HG03520 (cell line): ENCODE data around the gene GPR34.
"Not testable (repeated sequence)": the region's sequence is repeated elsewhere in the genome, so short reads cannot be mapped to it uniquely, and the experiment has no call there.

Experiments used
- ATAC-seq: cut with Tn5 transposase; IDR thresholded peaks from one replicate; pipeline ENCODE4 v1.9.1; 2021; ENCODE audit warnings: mild to moderate bottlenecking, moderate library complexity; ENCODE audit not compliant: unreplicated experiment

Gene GPR34

DNA sequence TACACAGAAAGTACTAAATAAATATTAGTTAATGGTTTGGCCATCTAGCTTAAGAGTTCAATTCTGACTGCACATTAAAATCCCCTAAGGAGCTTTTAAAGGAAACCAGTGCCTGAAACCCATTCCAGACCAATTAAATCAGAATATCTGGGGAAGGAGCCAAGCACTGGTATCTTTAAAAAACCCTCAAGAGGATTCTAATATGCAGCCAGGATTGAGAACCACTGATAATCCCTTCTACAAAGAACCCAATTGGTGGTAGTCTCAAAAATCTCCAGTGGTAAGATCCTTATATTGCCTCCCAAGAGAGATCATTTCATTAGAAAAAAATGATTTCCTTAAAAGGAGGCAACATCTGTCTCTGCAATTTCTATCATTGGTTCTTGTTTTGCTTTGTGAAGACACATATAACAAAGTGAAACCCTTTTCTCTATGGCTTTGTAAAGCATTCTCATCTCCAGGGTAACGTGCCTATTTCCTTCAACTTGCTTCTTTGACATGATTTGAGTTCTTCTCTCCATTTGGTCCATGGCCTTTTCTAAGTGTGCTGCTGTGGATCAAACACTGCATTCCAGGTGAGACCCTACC, 3.5 kb downstream of the GPR34 start:
- no peak for ATAC-seq

DNA sequence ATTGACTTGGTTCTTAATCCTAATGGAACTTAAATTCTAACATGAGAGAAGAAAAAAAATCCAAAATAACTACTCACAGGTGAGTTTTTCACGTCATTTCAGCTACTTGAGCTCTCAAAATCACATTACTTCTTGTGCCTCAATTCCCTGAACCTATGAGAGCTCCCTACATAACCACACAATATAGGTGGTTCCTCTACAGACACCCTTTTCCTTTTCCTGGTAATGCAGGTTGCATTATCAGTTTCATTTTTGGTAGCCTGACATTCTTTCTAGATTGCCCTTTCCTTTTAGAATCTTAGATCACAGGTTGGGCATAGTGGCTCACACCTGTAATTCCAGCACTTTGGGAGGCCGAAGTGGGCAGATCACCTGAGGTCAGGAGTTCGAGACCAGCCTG, 4.3 kb downstream of the GPR34 start:
- ATAC-seq = no peak

DNA sequence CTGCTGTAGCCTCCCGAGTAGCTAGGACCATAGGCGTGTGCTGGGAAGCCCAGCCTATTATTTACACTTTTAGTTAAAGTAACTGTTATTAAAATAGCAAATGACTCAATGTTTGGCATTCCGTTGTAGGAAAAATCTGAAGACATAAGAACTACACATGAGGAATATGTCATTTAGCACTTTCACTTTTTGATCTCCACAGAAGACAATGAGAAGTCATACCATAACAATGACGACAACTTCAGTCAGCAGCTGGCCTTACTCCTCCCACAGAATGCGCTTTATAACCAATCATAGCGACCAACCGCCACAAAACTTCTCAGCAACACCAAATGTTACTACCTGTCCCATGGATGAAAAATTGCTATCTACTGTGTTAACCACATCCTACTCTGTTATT, 6.7 kb downstream of the GPR34 start:
- ATAC-seq = no peak

DNA sequence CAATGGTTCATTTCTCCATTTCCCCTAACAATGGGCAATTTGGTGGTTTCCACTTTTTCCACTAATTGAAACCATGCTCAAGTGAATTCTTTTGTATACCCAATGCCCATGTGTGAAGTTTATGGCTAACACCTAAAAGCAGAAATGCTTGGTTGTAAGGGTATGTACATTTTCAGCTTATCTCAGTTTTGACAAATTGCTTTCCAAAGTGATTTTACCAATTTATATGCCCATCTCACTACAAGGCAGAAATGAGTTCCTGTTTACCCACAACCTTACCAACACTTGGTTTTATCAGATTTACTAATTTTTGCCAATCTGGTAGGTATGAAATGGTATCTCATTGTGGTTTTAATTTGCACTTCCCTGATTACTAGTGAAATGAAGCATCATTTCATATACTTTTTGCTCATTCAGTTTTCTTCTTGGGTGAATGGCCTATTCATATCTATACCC, 14.8 kb downstream of the GPR34 start:
- no peak for ATAC-seq

DNA sequence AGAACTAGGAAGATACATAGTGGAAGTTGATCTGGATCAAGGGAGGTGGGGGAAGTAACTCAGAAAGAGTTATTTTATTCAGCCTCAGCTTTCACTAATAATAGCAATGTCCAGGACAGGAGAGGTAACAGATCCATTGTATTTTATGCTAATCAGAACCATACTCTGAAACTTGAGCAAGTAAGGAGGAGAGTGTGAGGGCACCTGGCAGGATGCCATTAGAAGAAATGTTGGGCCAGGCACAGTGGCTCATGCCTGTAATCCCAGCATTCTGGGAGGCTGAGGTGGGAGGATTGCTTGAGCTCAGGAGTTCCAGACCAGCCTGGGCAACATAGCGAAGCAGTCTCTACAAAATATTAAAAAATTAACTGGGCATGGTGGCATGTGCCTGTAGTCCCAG, 16.3 kb downstream of the GPR34 start:
- ATAC-seq = no peak

DNA sequence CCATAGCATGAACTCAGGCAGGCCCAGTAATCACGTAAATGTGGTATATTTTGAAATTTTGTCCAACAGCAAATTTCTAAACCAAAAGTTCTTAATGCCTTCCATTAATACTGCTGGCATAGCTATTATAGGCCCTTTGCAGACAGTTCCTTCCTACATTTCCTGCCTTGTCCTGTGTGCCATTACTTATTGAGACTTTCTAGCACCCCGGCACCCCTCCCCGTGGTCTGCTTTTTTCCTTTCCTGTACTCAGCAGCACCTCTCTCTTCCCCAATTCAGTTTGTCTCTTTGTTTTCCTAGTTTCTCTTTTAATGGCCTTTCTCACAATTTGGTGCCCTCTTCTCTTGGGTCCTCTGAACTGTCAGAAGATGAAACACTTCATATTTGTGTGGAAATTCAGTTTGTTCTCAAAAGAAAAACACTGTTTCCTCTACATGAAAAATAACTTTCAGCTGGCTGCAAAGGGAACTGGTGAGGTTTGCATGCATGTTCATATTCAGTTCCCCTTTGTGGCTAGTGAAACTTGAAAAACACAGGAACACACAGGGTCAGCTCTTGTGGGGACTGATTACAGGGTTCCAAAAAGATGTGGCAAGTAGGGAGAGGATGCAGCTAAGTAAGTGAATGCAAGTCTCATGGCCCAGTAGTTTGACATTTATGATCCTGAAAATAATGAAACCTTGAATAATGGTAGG, 17.1 kb downstream of the GPR34 start:
- peak; percentile 86 for ATAC-seq

DNA sequence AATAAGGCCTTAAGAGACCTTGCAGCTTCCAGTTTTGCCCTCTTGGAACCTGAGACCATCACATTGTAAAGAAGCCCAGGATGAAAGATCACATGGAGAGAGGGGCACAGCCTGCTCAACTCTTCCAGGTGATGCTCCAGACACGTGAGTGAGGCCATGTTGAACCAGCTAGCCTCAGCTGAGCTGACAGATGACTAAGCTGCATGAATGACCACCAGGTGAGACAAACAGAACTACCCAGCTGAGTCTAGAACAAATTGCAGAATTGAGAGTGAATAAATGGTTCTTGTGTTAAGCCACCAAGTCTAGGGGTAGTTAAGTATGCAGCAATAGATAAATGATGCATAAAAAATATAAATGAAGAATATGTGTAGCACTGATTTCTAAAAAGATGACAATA, 18.4 kb downstream of the GPR34 start:
- ATAC-seq = no peak

DNA sequence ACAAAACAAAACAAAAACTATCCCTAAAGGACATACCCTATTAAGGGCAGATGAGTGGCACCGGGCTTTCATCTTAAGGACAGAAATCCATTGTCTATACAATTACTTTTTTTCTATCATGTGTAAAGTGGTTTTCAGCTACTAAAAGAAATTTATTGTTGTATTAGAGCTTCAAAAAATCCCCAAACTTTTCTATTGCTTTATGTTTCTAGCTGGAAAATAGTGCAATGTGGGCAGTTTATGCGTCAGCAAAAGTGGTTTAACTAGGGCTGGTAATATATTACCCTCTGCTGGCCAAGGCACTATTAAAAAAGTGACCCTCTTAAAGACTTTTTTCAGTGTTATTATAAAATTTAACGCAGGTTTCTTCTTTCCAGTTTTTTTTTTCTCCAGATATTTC, 19.7 kb downstream of the GPR34 start:
- no peak for ATAC-seq

DNA sequence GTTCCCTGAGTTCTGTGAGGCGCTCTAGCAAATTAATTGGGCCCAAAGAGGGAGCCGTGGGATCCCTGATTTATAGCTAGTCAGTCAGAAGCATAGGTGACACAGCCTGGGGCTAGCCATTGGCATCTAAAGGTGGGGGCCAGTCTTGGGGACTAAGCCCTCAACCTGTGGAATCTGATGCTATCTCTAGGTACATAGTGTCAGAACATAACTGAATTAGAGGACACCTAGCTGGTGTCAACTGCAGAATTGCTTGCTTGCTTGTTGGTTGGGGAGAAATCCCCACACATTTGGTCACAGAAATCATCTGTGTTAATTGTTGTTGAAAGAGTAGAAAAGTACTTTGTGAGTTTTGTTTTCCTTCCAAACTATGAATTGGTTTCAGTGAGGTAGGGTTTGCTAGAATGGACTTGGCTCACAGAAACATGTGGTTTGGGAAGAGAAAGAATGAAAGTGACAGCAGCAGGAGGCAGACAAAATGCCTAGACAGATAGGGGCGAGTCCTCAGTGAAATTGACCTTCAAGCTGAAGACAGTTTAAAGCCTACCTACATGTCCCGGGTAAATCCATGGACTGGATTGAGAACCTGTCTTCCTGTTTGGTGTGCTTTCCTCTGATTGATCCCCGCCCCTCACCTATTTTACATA, 22.4 kb downstream of the GPR34 start:
- ATAC-seq = no peak

DNA sequence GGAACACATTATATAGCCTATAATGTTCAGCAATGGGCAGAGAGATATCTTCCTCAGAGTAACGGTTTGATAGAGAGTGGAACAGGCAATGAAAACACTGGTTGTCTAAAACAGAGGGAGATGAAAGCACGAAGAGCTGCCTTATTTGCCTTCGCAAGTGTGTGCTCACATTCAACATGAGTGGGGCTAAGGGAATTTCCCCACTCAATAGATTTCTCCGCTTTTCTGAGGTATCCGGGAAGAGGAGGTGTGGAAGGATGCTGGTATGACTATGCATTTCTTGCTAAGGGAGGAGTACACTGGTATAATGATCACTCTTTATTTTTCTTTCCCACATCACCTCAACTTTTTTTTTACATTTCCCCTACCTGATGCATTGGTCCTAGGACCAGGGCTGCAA, 27.4 kb downstream of the GPR34 start:
- ATAC-seq = no peak

DNA sequence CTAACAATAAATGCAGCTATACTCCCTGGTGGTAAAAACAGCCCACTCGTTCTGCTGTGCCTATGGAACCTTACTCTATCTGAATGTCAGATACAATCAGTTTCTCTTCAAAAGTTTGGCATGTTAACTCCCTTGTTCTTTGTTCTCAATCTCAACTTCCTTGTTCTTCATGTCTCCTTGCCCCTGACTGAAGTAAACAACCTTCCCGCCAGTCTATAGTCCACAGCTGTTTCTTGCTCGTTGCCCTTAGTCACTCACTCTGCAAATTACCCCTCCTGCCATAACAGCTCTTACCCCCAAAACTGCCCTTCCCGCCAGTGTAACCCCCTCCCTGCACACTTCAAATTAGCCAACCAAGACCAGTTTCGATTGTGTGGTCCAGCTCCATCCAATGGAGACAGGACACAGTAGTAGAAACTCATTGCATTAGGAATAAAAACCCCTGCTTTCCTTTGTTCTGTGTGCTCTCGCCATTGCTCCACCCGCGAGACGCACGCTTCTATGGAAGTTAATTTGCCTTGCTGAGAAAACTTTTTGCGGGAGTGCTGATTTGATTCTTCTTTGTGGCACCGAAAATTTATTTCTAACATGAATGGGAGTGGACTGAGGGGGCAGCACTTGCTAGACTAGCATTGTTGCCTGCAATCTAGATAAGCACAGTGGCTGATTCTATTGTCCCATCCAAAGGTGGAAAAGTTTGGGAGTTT, 28.1 kb downstream of the GPR34 start:
- ATAC-seq = no peak

DNA sequence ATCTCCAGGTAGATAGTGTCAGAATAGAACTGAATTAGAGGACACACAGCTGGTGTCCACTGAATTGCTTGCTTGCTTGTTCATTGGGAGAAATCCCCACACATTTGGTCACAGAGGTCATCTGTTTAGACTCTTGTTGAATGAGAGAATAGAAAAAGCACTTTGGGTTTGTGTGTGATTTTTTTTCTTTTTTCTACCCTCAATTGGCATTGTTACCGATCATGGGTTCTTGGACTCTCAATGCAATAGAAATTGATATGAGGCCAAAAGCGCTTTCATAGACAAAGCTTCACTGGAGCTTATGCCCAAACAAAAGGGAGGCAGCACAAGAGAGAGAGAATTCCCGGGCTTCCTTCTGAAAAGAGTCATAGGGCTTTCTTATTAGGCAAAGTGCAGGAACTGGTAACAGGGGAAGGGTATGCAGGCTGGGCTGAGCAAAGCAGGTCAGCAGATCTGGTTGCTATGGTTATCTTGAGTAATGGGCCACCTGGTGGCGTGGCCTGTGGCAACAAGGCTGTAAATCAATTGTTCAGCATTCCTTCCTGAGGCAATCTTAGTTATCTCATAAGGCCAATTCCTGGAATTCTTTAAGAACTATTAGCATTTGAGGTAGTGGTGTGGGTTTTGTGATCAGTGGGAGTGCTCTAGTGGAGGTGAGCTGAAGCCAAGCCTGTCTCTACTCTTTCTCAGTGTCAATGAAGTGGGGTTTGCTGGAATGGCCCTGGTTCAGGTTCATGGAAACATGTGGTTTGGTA, 29.9 kb downstream of the GPR34 start:
- no peak for ATAC-seq

DNA sequence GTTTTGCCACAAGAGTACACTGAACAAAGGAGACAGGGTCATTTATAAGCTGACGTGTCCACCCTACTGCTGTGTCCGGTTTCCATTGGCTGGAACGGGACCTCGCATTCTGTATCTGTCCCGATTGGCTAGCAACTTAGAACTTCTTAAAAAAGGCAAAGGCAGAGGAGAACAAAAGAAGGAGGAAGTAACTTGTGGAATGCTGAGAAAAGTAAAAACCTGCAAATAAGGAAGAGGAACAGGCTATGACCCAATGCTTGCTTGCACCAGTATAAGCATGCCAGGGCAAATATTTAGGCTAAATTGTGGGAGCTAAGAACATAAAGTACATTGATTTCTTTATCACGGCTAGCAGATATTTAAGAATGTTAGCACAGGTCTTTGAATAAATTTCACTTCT, 30.8 kb downstream of the GPR34 start:
- ATAC-seq = not testable (repeated sequence)

DNA sequence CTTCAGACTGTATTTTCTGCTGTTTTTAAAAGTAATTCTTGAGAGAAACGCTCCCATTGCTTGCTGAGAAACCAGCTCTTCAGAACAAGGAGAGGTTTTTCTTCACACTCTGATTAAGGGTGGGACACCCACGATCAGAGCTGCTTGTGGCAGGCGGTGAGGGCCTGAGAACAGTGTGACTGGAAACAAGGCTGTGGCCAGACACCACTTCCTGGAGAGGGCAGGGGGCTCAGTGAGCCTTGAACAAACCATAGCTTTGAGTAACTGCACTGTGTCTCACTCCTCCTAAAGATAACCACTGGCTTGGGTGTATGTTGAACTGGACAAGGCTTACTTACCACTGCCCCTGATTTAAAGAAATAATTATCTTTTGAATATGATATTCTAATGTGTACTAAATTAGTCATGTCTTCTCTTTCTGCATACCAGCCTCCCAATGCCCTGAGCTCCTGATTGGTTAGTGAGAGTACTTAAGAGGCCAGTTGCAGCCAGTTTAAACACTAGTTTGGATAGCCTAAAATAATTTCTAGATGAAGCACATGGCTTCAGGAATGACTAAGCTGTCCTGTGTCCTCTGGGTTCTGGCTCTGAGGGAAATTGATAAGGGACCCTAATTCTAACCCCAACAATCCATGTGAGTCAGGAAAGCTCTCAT, 31.5 kb downstream of the GPR34 start:
- ATAC-seq = peak; percentile 77

DNA sequence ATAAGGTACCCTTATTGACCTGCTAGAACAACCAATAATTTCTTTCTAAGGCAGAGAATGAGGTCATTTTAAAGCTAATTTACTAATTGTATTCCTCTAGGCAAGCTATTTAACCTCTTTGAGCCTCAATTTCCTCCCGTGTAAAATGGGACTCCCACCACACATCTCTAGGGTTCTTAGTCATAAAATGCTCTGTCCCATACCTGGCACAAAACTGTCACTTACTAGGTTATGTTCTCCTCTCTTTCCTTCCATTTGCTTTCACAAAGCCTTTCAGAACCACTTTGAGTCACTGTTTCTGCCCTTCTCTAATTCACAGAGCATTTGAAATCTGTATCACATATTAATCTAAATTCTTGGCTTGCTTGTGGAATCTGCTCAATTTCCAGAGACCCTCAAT, 32.8 kb downstream of the GPR34 start:
- ATAC-seq = no peak

DNA sequence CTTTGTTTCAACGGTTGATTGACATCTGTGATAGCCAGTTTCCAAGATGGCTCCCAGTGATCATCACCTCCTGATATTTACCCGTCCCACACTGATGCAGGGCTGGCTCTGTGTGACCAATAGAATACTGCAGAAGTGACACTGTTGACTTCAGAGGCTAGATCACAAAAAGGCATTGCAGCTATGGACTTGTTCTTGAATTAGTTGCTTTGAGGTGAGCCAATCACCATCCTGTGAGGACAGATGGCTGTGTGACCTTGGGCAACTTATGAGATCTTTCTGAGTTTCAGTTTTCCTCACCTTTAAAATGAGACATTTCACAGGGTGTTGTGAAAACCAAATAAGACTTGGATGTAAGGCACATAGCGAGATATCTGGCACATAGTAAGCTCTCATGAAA, 33.4 kb downstream of the GPR34 start:
- ATAC-seq = no peak

DNA sequence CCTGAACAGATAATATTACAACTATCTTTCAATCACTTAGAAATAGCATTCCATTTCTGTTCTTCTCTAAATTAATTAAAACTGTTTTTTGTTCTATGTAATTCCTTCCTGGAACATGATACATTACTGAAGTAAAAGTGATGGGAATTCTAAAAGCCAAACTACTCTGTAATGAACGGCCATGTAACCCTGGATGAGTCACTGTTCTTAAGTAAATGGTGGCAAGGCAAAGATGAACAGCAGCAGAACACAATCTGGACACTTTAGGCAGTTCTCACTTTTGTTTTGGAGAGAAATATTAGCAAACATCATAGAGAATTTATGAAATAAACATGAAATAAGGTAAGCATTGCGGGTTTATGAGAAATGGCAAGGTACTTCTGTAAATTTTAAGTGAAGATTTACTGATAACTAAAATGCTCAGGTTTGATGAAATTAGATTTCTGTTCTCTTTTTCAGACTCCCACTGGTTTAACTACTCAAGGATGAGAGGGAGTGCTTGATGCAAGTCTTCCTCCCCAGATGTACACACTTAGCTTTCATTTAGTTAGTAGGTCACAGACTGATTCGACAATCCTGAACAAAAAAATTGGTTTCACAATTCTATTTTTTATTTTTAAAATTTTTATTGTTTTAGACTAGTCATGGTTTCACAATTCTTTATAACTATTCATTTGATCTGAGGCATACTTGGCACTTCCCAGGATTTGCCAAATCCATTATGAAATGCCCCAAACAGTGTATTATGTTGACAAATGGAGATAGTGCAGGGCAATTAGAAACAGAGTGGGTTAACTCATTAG, 34.2 kb downstream of the GPR34 start:
- no peak for ATAC-seq

DNA sequence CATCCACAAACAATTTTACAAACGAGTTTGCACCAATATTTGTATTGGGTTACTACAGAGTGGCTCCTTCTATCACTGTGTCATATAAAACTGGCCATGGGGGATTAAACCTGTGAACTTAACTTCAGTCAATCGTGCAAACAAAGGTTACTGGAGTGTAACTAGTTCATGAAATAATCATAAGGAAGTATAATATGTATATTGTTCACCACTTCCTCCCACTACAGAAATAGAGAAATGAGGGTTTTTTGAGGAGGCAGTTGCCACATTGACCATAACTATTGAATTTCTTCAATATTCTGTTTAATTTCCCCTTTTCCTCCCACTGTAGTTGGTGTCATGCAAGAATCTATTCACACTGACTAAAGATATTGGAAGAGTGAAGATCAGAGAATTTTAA, 35.1 kb downstream of the GPR34 start, which contains the start of gene GPR82:
GPR82 (plus strand) TSS at position 356 of the 400 bp plus-strand sequence. CDS start 2,846 bp downstream, outside the sequence.
- ATAC-seq = no peak

DNA sequence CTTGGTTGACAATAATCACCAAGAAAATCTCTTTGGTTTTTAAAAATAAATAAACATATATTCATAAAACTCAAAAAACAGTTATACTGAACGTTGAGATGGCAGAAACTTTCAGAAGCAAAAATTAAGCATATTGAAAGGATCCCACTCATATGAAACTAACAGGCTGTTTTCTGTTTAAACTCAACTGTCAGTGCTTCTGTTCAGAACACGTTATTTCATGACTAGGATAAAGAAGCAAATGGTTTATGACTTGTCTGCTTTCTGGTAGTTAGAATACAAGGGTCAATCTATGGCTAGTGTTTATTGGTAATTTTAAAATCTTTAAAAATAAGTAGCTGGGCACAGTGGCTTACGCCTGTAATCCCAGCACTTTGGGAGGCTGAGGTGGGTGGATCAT, 39.4 kb downstream of the GPR34 start:
- no peak for ATAC-seq

DNA sequence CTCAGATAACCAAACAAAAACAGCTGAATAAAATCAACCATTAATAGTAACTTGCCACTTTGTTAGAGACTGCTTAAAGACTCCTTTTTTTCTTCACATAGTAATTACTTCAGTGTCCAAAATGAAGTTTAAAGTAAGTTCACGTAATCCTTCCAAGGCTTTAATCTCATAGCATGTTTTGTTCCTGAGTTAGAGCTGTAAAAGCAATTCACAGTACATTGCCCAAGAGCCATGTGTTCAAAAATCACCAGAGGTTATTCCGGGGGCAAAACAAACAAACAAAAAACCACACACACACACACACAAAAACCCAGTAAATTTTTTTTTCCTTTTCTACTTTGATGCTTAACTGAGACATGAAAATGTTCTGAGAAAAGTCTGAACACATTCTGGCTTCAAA, 41.3 kb downstream of the GPR34 start:
- ATAC-seq = no peak
